22Rv1 (cell line): ENCODE measurements around the gene HRH2.

Source experiments
- CTCF ChIP-seq: fragments of 450-650 bp; IDR thresholded peaks from 2 replicates; pipeline ENCODE4 v1.5.1; 2017; ENCODE audit warnings: mild to moderate bottlenecking
- ZFX ChIP-seq: fragments of 450-650 bp; IDR thresholded peaks from 2 replicates; pipeline ENCODE4 v1.6.1; 2017; ENCODE audit warnings: antibody characterized with exemption, borderline replicate concordance

GRCh38 chr5:175674731-175675346 lies 17.0 kb downstream of the HRH2 start:
- TF ChIP-seq CTCF: no peak
- TF ChIP-seq ZFX: no peak
